HL-60 (cell line): ENCODE measurements around the gene ZNF747.

Experiments
- POLR2AphosphoS5 ChIP-seq: IDR thresholded peaks from 2 replicates; pipeline ENCODE4 v1.6.1; 2012; ENCODE audit warnings: low read depth
- REST ChIP-seq: IDR thresholded peaks from 2 replicates; pipeline ENCODE4 v1.6.1; 2012; ENCODE audit warnings: low read depth; ENCODE audit not compliant: insufficient replicate concordance
- TF ChIP-seq, protein P1 (sequence below): IDR thresholded peaks from one replicate; pipeline ENCODE4 v1.5.1; 2011; ENCODE audit warnings: low read length, control low read depth, inconsistent platforms; ENCODE audit not compliant: insufficient read depth

DNA sequence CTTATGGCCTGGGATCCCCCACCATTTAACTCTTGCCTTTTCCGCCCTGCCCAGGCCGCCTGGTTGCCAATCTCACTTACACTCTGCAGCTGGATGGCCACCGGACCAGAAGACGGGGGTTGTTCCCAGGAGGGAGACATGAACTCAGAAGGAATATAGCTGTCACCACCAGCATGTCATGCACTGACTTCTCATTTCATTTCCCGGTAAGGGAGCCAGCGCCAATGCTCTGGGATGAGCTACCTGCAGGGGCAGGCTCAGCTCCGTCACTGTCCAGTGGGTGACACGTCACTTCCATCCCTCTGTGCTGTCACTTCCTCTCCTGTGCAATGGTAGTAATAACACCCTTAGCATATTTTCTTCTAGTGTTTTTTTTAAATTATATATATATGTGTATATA is 35.4 kb downstream of the ZNF747 start:
- TF ChIP-seq, protein P1, sequence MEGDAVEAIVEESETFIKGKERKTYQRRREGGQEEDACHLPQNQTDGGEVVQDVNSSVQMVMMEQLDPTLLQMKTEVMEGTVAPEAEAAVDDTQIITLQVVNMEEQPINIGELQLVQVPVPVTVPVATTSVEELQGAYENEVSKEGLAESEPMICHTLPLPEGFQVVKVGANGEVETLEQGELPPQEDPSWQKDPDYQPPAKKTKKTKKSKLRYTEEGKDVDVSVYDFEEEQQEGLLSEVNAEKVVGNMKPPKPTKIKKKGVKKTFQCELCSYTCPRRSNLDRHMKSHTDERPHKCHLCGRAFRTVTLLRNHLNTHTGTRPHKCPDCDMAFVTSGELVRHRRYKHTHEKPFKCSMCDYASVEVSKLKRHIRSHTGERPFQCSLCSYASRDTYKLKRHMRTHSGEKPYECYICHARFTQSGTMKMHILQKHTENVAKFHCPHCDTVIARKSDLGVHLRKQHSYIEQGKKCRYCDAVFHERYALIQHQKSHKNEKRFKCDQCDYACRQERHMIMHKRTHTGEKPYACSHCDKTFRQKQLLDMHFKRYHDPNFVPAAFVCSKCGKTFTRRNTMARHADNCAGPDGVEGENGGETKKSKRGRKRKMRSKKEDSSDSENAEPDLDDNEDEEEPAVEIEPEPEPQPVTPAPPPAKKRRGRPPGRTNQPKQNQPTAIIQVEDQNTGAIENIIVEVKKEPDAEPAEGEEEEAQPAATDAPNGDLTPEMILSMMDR, result no peak
- TF ChIP-seq POLR2AphosphoS5 (no peak), REST (no peak)
